Activated CD4-positive, alpha-beta T cell treated with anti-CD3 and anti-CD28 coated beads for 24 hours (primary cell): ENCODE results near the gene OR6K6.

Source experiments
- DNase-seq, 2 donors: peaks; one replicate each; pipeline ENCODE4 v3.0.0-alpha.2; 2020; ENCODE audit warnings: low read depth in 2 of 2

OR6K6 gene, protein sequence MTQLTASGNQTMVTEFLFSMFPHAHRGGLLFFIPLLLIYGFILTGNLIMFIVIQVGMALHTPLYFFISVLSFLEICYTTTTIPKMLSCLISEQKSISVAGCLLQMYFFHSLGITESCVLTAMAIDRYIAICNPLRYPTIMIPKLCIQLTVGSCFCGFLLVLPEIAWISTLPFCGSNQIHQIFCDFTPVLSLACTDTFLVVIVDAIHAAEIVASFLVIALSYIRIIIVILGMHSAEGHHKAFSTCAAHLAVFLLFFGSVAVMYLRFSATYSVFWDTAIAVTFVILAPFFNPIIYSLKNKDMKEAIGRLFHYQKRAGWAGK

DNA sequence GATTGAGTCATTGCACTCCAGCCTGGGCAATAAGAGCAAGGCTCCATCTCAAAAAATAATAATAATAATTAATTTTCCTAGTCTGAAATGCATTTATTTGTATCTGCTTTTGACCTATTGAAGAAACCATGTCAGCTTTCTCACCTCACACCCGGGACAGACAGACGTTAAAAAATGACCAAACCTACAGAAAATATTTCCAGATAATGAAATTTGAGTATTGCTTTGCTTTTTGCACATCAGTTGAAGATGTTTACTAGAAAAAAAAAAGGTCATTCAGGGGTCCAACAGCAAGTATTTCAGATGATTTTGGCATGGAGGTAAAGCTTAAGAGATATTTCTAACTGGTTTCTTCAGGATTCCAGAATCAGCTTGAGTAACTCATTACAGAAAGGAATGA is at the start of gene OR6K6:
Gene OR6K6, plus strand, starts transcription at position 301 of the 400 bp plus-strand sequence. CDS start 168 bp downstream, outside the sequence.
- DNase-seq: no peak

DNA sequence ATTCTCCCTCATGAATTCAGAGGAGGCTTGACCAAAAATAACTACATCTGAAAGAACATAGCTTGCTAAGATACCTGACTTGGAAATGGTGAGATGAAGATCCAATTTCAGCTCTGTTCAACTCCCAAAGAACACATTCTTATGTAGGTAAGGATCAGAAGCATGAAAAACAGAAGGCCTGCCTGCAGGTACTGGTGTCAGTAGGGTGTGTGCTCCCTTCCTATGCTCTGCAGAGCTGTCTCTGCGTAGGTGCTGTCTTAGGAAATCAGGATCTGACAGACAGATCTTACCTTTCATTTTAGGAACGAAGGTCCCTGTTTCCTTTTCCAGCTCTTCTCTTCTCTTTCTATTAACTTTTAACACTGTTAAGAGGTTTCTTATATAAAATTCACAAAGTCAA is 48.4 kb upstream of the OR6K6 start:
- no peak for DNase-seq

DNA sequence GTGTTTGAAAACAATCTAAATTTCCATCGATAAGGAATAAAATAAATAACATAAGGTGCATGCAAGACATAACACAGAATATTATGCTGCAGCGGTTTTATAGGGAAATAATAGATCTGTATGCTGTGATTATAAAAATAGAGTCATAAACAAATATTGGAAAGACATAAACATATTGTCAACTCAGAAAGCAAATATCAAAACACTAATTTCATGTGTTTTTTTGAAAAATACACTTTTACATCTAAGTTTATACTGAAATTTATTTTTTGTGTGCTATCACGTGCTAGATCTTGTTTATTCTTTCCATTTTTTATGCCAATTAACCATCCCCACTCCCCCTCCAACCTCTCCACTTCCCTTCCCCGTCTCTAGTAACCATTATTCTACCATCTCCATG is 43.4 kb upstream of the OR6K6 start:
- no peak for DNase-seq

DNA sequence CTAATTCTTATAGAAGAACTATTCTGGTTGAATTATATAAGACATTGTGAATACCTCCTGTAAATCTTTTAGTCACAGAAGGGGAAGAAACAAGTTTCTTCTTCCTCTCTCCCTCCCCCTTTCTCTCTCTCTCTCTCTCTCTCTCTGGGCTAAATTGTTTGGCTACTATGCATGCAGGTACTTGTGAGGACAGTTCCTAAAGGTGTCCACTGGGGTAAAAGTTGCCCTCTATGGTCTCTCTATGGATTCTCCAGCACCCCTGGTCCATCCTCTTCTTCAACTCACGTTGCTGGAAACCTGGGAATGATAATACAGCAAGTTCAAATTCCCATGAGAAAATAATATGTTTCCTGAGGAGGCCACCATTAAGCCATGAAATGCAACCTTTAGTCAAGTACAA is 39.8 kb upstream of the OR6K6 start:
- DNase-seq: no peak

DNA sequence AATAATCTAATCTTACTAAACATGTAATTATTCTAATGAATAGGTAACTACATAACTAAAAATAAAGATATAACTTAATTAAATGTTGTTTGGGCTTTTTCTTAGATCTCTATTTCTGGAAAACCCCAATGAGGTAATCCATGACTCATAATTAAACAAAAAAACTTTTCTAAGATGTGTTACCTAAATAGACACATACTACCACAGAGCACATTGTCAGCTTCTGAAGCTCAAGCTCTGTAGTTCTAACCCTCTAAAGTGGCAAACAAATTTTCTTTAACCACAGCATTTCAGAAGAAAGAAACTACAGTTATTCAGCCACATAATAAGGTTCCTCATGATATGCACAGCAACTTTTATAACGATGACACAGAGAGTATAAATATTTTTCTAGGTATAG is 38.2 kb upstream of the OR6K6 start:
- DNase-seq: no peak

DNA sequence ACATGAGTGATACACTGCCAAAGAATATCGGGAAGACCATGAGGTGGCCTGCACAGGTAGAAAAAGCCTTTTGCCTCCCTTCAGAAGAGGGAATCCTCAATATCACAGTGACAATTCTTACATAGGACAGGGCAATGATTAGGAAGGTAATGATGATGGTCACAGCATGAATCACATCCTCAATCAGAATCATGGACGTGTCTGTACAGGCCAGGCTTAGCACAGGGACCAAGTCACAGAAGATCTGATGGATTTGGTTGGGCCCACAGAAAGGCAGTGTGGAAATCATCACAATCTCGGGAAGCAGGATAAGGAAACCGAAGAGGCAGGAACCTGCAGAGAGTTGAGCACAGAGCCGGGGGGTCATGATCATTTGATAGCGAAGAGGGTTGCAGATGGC is 37.2 kb upstream of the OR6K6 start:
- DNase-seq: no peak

DNA sequence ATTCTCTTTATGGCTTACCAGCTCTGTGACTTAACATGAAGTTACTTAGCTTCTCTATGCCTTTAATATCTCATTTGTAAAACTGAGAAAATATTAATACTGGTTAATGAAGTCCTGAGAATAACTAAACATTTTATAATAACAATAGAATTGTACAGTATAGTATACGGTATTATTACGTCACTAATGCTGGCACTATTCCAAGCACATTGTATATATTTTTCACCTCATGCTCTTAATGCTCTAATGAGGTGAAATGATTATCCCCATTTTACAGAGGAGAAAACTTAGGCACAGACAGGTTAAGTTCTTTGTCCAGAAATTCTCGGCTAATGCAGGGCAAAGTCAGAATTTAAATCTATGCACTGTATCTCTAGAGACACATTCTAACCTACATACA is 34.9 kb upstream of the OR6K6 start:
- DNase-seq: no peak

DNA sequence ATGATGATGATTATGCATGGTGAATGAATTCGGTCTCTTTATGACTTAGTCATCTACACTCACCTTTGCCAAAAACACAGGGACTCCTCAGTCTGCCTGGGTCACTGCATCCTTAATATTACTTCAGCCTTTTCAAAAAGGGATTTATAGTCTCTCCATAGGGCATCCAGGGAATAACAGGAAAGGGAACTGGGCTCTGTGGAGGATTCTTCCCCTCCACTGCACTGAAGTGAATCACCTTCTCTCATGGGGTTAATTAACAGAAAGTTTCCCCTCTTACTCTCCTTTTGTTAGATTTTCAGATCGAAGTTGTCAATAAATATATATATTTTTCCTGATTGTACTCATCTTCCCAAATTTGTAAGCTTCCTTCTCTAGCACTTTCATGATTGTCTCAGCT is 33.9 kb upstream of the OR6K6 start, which contains the start of gene OR6K3:
Gene OR6K3, minus strand, starts transcription at position 101 of the 400 bp plus-strand sequence. CDS start 2,605 bp downstream, outside the sequence.
- DNase-seq: no peak

DNA sequence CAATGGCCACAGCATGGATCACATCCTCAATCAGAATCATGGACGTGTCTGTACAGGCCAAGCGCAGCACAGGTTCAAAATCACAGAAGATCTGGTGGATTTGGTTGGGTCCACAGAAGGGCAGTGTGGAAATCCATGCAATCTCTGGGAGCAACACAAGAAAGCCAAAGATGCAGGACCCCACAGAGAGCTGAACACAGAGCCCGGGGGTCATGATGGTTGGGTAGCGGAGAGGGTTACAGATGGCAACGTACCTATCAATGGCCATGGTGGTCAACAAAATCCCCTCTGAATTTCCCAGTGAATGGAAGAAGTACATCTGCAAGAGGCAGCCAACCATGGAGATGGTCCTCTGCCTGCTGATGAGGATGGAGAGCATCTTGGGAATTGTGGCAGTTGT is 30.1 kb upstream of the OR6K6 start:
- no peak for DNase-seq

DNA sequence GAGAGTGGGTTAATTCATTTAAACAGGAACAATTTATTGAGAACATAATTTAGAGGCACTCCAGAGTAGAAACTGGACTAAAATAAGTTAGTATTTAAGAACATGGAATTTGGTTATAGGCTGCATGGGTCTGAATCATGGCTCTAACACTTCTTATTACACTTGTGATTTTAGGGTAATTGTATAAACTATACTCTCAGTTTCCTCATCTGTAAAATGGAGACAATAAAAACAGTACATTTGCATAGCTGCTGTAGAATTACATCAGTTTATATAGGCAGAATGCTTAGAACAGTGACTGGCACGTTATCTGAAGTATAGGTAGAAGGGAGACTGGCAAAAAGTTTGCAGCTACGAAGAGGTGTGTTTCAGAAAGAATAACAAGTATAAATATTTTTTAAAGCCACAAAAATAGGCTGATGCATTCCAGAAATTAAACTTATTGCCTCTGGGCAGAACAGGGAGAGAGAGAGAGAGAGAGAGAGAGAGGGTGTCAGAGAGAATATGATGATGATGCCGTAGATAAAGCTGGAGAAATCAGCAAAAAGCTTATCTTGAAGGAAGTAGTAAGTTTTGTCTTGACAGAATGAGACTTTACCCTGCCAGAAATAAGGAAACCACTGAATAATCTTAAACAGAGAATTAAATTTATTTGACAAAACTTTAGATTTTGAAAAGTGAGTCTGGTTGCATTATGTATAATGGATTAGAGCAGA is 25.9 kb upstream of the OR6K6 start:
- no peak for DNase-seq

DNA sequence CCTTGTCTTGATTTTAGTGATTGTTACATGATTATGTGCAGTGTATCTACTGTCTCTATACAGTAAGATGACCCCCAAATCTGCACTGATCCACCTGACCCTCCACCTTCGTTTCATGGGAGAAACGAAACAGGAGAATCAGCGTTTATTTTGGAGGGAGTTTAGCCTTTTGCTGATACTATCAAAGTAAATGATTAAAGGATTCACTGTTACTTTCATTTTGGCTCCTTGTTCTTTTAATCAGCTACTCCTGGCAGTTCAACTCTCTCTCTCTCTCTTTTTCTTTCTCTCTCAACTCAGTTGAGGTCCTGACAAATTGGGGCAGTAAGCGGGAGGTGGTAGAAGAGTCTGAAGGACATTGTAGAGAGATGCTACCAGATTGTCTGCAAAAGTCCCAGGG is 24.1 kb upstream of the OR6K6 start:
- no peak for DNase-seq

DNA sequence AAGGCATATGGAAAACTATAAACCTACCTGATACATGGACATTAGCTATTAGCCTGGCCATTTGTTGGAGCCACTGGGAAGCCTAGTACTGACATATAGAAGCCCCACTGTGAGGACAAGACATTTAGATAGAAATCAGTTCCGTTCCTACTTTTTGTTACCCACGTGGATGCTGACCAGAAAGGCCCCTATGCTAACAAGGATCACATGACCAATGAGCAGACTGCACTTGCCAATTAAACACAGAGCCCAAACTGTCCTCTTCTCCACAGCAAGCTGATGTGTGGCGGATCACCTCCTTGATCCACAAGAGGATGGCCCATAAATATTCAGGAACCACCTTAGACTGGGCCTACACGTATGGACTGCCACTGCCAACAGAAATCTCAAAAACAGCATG is 22.8 kb upstream of the OR6K6 start:
- DNase-seq: no peak

DNA sequence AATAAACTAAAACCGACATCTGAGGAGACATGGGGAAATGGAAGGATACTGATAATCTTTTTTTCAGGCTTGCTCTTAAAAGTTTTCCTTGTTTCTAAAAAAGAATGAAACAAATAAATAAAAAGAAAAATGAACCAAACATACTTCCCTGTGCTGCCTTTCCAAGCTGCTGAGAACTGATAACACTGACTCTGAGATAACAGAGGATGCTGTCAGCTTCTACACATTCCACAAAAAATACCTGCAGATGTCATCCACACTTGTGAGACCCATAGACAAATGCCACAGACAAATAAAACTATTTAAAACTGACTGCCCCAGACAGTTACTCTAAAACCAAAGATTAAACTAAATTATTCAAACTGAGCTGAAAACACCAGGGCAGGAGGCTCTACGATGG is 22.0 kb upstream of the OR6K6 start:
- no peak for DNase-seq

DNA sequence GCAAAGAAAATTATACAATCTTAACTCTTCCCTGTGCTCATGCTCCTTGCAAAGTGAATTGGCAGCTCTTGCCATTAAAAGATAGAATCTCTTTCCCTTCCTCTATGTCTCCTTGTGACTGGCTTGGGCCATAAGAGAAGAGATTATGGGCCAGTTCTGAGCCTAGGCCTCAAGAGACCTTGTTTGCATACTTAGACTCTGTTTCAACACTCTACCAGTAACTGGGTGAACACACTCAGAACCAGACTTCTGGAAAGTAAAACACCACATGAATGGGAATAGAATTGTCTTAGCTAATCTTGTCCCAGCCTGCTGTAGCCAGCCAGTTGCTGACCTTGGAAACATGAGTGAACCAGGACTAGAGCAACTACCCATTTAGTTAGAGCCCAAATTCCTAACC is 18.7 kb upstream of the OR6K6 start:
- DNase-seq: no peak

DNA sequence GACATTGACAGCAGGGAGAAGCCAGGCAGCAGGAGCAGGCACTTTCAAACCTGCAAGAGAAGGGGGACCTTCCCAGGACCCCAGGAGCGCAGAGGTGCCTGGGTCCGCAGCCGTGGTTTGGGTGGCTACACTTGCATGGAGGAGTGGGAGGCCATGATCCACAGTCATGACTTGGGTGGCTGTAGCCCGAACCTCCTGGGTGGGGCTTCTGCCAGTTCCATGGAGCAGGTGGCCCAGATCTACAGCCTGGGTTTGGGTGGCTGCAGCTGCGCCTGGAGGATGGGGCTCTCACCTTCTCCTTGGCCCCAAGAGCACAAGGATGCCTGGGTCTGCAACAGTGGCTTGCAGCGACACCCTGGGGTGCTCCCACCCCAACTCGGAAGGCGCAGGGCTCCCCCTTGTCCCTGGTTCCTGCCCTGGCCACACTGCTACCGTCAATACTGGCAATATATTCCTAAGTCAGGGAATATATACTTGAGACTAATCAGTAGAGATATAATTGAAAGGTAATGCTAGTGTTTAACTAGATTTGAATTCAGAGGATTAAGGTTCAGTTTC is 2.3 kb upstream of the OR6K6 start:
- DNase-seq: no peak

DNA sequence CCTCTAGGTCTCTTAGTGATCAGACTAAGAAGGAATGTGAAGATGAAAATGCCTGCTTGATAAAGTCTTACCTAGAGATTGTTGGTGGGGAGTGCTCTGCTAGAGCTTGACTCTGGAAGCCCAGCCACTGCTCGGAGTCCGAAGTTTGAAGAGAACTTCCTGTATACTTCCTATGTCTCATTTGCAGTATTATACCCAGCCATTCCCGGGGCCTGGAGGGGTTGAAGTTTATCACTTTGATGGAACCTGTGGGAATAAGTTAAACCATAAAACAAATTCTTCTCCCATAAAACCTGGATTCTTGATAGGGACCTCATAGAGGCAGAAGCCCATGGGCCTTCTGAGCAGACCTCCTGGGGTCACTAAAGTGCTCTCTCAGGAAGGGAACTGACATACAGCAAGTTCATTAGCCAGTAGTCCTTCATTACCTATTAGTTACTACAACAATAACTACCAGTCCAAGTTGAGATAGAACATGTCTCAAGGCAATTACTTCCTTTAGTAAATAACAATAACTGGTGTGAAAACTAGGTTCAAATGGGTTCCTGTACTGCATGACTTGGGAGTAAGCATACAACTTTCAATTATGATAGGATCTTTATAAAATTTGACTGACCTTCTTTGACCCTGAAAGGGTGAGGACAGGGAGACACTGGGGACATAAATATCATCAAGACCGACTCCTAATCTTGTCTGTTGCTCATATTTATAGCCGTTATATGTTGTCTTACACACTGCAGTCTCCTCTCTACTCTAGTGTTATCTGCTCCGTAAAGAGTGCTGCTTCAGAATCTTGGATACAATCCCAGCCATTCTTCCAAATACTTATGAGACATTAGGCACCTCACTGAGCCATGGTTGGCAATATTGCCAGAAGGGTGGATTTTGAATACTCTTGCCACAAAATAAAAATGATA is 17.7 kb downstream of the OR6K6 start, which contains the start of gene OR6N1:
Gene OR6N1, minus strand, starts transcription at position 246 of the 917 bp plus-strand sequence. CDS start 5,513 bp downstream, outside the sequence.
- no peak for DNase-seq

DNA sequence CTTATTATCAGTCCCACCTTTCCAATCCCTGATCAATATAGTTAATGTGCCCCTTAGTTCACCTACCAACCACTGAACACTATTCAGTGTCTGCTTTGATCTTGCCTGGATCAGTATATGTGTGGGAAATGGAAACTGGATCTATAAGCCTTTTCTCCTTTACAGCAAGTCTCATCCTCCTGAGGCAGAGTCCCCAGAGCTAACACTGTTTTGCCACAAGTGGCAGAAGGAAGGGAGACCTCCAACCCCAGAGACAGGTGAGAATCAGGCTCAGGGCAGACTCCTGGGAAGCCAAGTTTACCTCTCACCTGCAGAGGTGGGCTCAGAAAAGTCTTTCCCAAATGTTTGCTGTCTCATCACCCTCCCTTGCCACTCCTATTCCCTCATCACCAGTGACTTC is 26.6 kb downstream of the OR6K6 start, which contains the start of gene OR6N2:
Gene OR6N2, minus strand, starts transcription at position 101 of the 400 bp plus-strand sequence. CDS start 3,569 bp downstream, outside the sequence.
- no peak for DNase-seq

DNA sequence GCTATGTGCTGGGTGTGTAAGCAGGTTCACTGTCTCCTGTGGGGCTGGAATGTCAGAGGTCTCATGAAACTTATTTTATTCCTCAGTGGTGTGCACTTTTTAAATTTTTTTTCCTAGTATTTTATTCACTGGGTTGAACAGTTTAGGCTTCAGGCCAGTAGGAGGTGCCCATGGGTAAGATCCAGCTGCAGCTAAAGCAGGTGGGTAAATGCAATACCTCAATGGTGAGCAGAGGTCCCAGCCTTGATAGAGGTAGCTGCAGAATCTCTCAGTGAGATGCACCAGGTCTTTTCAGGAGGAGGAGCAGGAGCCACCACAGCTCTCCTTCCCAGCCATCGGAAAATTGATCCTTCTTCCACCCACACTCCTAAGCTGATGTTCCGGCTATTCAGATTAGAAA is 39.1 kb downstream of the OR6K6 start:
- DNase-seq: peak; percentile 6 to 26

DNA sequence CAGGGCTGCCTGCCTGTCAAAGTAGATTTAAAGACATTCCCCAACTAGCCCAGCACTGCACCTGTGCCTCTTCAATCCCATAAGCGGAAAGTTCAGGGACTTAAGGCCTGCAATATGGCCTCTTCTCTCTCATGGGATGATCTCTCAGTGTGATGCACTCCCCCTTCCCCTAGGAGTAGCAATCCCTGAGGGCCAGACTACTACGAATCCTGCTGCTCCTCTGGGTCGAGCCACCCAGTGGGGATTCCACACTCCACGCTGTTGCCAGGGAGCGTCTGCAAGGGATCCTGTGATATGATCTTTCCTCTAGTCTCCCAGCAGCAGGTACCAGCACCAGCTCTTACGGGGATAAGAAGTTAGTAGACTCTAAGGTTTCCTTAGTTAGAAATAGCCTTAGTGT is 39.7 kb downstream of the OR6K6 start:
- DNase-seq: no peak

DNA sequence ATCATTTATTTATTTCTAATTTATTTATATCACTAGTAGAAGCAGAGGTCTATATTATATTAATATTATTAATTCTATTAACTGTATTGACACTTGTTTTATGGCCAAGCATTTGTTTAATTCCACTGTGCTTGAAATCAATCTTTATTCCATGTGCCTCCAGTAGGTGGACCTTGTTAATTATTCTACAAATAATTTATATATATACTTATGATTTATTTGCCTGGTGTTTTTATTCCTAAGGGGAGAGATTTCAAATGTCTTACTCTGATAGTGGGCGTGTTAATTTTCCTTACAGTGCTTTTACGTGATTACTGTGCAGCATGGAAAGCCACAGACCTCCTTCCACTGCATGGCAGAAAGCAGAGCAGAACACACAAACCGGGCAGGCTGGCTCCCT is 44.0 kb downstream of the OR6K6 start:
- no peak for DNase-seq

DNA sequence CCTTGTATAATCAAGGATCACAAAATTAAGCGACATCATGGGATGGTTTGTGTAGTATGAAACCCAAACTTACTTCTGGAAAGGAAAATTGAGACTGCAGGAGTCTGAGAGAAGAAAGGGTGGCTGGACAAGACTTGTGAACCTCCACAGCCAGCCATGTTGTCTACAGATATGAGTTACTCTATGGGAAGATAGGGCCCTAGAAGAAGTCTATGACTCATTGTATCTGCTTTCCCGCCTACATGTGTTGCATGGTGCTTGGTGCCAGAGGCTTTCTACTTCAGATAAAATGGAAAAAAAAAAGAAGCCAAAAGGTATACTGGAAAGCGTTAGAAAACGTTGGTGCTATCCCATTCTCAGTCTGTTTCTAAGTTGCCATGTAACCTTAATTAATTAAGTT is 45.2 kb downstream of the OR6K6 start:
- no peak for DNase-seq

DNA sequence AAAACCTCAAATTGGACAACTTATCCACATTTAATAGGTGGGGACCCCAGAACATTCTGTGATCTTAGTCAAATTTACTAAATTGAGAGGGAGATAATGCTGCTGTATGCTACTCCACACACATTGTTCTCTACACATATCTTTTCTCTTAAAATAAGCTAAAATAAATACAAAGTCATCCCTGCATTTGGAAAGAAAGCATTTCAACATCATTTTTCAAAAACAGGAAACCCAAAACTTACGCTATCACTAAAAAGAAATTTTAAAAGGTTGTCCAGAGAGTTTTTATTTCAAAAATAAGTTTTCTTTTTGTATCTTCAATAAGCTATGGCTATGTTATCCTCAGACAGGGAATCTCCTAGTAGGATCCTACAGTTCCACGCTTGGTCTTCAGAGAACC is 46.0 kb downstream of the OR6K6 start:
- DNase-seq: no peak
